Fibroblast of the conjunctiva (primary cell): ENCODE results near the gene INPP4B.

ENCODE experiments used
- DNase-seq: peaks from one replicate; pipeline ENCODE4 v3.0.0-alpha.2; 2010; ENCODE audit warnings: low read depth

Gene INPP4B

DNA sequence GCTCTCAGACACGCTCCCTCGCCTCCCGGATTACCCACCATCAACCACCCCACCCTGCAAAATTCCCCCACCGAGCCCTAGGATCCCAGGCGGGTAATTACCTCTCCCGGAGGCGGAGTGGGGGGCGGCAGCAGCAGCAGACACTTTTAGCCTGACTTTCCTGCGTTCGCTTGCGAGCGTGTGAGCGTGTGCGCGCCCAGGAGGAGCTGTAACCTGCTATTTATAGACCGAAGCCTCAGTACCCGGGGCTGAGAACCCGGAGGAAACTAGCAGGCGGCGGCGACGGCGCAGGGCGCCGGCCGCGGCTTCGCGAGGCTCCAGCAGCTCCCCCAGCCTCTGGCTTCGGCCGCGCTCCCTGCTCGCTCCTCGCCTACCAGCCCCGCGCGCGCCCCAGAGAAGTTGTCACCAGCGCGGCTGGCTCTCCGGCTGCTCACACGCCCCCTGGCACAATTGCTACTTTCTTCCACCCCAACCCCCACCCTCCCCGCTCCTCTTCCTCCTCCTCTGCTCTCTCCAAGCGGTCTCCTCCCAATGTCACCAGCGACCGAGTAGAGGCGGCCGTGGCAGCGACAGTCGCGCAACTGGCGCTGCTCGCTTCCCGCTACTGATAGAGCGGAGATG lies at the start of gene INPP4B:
Gene INPP4B (minus strand): TSS at position 194 of the 621 bp plus-strand sequence.
- DNase-seq, result no peak

- DNase-seq, result no peak
Observed at GRCh38 chr4:142893012-142893411, 46.9 kb upstream of the INPP4B start.

- no peak for DNase-seq
Observed at GRCh38 chr4:142886566-142886965, 40.5 kb upstream of the INPP4B start.

GRCh38 chr4:142883040-142883832 lies 37.1 kb upstream of the INPP4B start:
- no peak for DNase-seq

DNA sequence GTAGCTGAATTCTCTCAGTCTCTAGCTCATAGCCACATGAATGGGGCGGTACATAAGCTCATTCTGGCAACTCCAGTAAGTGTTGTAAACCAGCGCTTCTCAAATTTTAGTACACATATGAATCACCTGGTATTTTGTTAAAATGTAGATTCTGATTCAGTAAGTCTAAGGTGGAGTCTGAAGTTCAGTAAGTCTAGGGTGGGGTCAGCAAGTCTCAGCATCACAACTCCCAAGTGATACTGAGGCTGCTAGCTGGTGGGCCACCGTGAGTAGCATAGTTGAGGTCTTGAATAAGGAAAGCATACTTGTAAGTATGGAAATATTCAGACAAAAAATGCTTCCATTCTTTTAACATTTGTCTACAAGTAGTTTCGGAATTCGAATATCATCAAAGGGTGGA lies 36.1 kb upstream of the INPP4B start:
- no peak for DNase-seq

- no peak for DNase-seq
Observed at GRCh38 chr4:142881331-142881730, 35.2 kb upstream of the INPP4B start.

DNA sequence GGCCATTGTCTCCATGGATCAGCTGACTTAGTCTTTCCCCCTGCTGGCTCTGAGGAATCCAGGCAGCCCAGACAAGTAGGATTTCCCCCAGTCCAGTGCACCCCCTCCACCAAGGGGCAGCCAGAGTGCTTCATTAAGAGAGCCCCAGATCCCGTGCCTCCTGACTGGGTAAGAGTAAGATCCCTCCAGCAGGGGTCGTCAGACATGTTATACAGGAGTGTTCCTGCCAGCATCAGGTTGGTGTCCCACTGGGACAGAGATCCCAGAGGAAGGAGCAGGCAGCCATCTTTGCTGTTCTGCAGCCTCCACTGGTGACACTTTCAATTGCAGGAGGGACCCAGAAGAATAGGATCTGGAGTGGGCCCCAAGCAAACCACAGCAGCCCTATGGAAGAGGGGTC lies 29.0 kb upstream of the INPP4B start:
- DNase-seq, result no peak

GRCh38 chr4:142874684-142875083 lies 28.6 kb upstream of the INPP4B start:
- DNase-seq, result no peak

DNA sequence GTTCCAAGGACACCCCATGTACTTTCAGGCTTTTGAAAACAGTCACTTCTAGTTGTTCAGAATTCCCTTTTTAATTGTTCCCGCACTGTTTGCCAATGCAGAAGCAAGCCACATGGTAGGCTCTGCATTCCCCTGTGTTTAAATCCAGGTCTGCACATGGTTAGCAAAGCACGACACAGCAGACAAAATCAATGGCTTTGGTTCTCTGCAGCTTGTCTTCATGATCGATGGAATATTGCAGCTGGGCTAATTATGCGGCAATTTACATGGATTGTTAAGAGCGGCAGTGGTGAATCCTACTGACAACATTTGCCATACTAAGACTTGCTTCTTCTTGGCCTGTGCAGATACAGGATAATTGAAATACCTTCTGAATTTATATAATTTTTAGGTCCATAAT lies 20.6 kb upstream of the INPP4B start:
- DNase-seq, result no peak

DNA sequence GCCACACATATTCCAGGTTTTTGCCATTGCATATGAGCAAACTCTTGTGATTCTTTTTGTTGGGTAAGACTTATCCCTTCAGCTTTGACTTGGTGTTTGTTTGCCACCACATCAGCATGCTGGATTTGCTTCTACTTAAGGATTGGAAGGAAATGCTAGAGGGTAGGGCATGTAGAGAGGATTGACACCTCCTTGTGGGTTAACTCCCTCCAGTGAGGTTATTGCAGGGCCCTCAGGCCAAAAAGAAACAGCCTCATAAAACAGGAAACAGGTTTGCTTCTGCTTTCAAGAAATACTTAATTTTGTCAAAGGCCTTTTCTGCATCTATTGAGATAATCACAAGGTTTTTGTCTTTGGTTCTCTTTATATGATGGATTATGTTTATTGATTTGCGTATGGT lies 15.2 kb upstream of the INPP4B start:
- no peak for DNase-seq

DNA sequence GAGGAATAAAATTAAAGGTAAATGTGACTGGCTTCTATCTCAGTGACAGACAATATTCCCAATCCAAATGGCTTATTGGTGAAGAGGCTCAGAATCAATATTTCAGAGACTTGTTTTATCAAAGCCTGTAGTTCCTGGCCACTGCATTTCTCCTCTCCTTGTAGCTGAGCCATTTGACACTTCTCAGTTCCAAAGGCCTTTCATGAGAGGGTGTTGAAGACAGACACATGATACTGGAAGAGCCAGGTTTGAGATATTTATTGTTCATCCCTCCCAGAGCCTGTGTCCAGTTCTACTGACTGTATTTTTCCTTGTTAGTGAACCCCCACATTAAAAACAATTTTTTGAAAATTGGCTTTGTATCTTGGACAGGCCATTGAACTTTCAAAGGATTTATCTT lies 12.9 kb upstream of the INPP4B start:
- no peak for DNase-seq

DNA sequence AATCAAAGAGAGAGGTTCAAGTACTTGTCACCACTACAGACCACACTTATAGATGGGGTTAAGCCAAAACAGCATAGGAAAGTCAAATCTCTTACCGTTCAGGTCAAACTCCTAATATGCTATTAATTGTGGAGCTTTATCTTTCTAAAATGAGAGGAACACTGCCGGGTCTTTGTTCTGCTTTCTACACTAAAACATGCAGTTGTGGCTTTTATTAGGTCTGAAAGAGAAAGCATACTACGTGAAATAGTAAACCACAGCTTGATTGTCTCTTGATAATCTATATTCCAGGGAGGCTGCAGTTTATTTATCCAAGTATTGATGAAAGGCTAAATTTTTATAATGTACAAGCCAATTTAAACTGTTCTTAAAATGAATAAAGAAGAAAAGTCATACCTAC lies 12.3 kb upstream of the INPP4B start:
- DNase-seq, result no peak

- DNase-seq, result no peak
Observed at GRCh38 chr4:142856576-142856975, 10.5 kb upstream of the INPP4B start.

DNA sequence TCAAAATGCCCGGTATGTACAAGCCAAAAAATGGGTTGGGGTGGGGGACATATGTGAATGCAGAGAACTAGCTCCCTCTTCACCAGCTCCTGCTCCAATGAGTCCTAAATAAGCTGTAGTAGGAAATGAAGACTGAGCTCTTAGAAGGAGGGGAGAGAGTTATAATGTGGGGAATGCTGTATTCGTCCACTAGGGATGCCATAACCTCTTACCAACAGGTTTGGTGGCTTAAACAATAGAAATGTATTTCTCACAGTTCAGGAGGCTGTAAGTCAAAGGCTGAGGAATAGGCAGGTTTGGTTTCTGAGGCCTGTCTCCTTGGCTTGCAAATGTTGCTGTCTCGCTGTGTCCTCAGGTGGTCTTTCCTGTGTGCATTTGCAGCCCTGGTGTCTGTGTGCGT lies 4.4 kb upstream of the INPP4B start:
- no peak for DNase-seq

DNA sequence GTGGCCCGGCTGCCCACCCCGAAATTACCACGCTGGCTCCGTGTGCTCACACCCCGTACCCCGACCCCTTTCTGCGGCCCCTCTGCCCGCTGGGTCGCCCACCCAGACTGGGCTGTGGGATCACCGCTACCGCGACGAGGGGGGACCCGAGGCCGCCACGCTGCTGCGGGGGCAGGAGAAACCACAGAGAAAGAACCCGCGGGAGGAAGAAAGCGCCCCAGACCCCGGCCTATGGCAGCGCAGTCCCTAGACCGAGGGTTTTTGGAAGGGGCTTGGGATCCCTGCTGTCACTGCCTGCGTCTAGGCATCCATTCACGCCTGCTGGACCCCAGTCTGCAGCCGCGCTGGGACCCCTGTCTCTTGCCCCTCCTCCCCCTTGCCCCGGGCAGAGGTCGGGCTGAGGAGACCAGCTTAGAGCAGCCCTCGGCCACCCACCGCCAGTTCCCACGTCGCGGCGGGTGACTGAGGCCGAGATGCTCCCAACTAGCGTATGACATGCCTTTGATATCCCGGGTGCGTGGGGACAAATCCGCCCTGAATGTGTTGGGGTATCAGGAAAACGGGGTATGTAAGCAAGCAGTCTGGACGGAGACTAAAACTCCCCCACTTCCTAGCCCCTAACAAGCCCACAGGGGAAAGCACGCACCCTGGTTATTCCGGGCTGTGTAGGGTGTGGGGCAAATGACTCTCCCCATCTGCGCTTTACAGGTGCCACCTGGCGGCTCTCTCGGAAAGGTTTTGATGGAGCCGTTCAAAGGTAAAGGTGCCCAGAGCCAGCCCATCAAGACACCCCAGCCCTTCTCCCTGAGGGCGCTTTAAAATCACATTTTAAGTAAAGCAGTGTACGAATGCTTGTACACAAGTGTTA lies 862 bp upstream of the INPP4B start:
- DNase-seq, result no peak

DNA sequence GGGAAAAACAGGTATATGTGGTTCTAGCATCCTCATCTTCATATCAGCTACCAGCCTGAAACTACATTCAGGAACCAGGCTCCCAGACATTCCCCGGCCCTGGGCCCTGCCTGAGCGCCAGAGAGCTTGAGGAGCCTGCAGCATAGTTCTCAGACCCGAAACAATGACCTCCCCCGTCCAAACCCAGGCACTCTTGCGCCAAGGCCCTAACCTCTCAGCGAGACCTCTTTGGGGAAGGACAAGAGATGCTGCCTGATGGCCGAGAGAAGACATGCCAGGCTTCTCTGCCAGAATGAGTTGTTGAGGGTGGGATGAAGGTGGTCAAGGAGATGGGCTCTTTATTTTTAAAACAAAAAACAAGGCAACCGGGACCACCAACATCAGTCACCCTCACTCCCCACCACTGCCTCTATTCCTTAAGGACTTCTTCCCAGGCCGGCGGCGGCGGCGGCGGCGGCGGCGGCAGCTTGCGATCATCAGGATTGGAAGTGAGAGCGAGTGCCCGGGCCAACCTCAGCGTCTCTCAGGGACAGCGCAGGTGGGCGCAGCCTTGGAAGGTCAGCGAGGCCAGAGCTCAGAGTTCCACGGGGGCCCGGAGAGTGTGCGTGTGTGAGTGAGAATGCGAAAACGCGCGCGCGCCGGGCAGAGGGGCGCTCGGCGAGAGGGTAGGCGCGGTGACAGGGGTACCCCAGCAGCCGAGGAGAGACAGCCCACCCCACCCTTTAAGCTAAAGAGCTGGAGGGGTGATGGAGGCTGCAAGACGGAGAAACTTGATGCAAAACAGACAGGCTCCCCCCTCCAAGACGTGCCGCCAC lies 601 bp downstream of the INPP4B start:
- no peak for DNase-seq

DNA sequence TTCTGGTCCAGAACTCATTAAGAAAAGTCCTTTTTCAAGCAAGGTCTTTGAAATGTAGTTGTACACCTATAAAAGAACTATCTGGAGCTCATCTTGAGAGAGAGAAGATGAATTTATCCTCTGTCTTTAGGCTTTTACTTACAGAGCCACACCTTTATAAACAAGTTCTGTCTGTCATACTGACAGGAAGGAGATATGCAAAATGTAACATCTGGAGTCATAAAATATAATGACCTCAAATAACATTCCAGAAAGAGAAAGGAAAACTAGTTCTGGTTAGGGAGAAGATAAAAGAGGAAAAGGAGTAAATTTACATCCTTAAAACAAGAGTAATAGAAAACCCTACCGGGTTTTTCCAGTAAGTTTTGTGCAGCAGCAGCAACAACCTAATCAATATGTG lies 1.3 kb downstream of the INPP4B start:
- DNase-seq, result no peak

DNA sequence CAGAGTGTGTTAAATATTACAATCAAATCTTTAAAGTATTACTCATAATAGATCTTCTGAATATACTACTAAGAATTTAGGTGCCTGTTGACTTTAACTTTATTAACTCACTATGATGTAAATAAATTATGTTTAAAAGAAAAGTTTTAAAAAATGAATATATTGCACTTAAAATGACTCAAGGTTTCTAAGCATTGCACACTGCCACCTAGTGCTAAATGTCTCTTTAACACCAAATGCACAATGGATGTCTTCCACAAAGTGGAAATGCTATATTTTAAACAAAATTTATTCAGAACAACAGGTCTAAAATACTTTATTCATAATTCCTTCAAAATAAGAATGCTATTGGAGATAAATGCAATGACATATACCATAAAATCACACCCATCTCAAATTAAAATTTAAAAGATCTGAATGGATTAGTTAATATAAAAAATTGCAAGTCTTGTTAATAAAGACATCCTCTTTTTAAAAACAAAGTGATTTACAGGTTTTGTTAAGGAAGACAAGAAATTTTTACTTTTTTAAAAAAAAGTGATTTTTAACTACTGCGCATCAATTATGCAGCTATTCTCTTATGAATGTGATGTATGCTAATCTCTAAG lies 5.5 kb downstream of the INPP4B start:
- DNase-seq, result peak; percentile 42

DNA sequence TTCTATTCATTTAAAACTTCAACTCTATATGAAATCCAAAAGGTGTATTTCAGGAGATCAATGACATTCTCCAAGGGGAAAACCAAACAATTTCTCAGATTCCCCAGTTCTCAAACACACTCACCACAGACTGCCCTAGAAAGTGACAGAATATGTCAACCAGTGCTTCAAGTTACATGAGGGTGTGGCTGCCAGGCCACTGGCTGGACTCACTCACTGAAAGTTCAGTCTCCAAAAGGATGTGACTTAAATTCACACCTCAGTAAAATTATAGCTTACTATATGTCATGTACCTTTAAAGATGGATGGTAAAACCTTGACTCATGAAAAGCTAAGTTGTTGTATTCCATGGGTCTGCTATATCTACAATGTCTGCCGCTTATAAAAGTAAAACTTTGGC lies 7.3 kb downstream of the INPP4B start:
- no peak for DNase-seq

DNA sequence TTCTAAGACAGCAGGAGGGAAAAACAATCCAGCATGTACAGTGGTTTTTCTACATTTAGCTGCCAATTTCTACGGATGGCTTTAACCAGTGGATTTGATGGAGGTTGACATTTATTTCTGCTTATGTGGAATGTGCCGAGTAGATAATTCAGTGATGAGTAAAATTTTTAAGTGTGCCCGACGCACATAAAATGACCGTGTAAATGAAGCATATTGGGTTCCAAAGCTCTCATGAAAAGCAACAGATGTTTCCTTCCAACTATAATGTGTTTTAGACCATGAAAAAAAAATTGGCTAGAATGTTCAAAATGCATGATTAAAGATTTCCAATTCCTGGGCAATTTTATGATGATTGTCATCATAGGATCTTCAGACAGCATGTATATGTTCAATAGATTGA lies 14.1 kb downstream of the INPP4B start:
- DNase-seq, result no peak

- no peak for DNase-seq
Observed at GRCh38 chr4:142826503-142827241, 19.4 kb downstream of the INPP4B start.
